Stimulated activated CD4-positive, alpha-beta T cell treated with anti-CD3 and anti-CD28 coated beads, Interleukin-2, amount 100 ng/mL, for 4 hours (primary cell): ENCODE data around the gene LYRM4.

ENCODE experiments used
- DNase-seq: peaks from one replicate; pipeline ENCODE4 v3.0.0-alpha.2; 2020; ENCODE audit warnings: low read depth

Gene LYRM4

GRCh38 chr6:5174756-5175549 is 85.8 kb downstream of the LYRM4 start:
- no peak for DNase-seq

- no peak for DNase-seq
These were observed 86.5 kb downstream of the LYRM4 start for GRCh38 chr6:5174244-5174643.

GRCh38 chr6:5173810-5174209 is 86.9 kb downstream of the LYRM4 start:
- no peak for DNase-seq

- no peak for DNase-seq
These were observed 87.8 kb downstream of the LYRM4 start for GRCh38 chr6:5172897-5173474.

- DNase-seq, result no peak
These were observed 88.6 kb downstream of the LYRM4 start for GRCh38 chr6:5172041-5172653.

- DNase-seq, result no peak
These were observed 93.2 kb downstream of the LYRM4 start for GRCh38 chr6:5167501-5167900.

- no peak for DNase-seq
These were observed 96.7 kb downstream of the LYRM4 start for GRCh38 chr6:5164092-5164491.

GRCh38 chr6:5163247-5163646 is 97.5 kb downstream of the LYRM4 start:
- no peak for DNase-seq

- no peak for DNase-seq
These were observed 98.4 kb downstream of the LYRM4 start for GRCh38 chr6:5162355-5162754.

GRCh38 chr6:5160206-5160605 is 100.5 kb downstream of the LYRM4 start:
- no peak for DNase-seq

GRCh38 chr6:5159162-5159561 is 101.6 kb downstream of the LYRM4 start:
- no peak for DNase-seq

- DNase-seq, result no peak
These were observed 102.6 kb downstream of the LYRM4 start for GRCh38 chr6:5158180-5158579.

- no peak for DNase-seq
These were observed 103.1 kb downstream of the LYRM4 start for GRCh38 chr6:5157621-5158138.

GRCh38 chr6:5156627-5157026 is 104.1 kb downstream of the LYRM4 start:
- no peak for DNase-seq

- DNase-seq, result no peak
These were observed 104.8 kb downstream of the LYRM4 start for GRCh38 chr6:5155906-5156305.

- DNase-seq, result no peak
These were observed 107.6 kb downstream of the LYRM4 start for GRCh38 chr6:5153186-5153585.

- DNase-seq, result no peak
These were observed 108.3 kb downstream of the LYRM4 start for GRCh38 chr6:5152460-5152859.

- no peak for DNase-seq
These were observed 108.8 kb downstream of the LYRM4 start for GRCh38 chr6:5151955-5152401.

- no peak for DNase-seq
These were observed 109.3 kb downstream of the LYRM4 start for GRCh38 chr6:5151360-5151954.

GRCh38 chr6:5150551-5151075 is 110.1 kb downstream of the LYRM4 start:
- no peak for DNase-seq

- DNase-seq, result no peak
These were observed 110.9 kb downstream of the LYRM4 start for GRCh38 chr6:5149891-5150290.

GRCh38 chr6:5149159-5149704 is 111.5 kb downstream of the LYRM4 start:
- DNase-seq, result no peak
